HG03159 (cell line): Measurements from ENCODE around the gene DPYD.

Source experiments
- ATAC-seq: cut with Tn5 transposase; IDR thresholded peaks from one replicate; pipeline ENCODE4 v1.9.1; 2021; ENCODE audit warnings: mild to moderate bottlenecking, moderate library complexity; ENCODE audit not compliant: unreplicated experiment

The DPYD gene

GRCh38 chr1:97630948-97631347 lies 289.9 kb downstream of the DPYD start:
- no peak for ATAC-seq

DNA sequence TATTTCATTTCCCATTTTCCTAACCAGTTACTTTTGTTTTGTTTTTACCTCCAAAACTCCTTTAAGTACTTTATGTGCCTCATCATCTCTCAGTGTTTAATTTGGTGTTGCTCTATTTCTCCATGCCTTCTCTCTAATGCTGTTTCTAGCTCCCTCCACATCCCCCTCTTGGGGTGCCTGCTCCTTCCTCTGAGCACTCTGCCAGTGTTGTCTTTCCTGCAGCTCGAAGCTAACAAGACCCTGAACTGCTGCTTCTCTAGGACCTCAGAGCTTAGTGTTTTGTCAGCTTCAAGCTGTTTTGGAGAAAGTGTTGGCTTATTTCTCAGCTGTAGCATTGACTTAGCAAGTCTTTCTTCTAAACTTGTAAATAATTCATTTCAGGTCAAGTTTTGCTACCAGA lies 290.6 kb downstream of the DPYD start:
- ATAC-seq: no peak

- no peak for ATAC-seq
These were observed 297.6 kb downstream of the DPYD start for GRCh38 chr1:97623220-97623619.

GRCh38 chr1:97621955-97622354 lies 298.9 kb downstream of the DPYD start:
- no peak for ATAC-seq

DNA sequence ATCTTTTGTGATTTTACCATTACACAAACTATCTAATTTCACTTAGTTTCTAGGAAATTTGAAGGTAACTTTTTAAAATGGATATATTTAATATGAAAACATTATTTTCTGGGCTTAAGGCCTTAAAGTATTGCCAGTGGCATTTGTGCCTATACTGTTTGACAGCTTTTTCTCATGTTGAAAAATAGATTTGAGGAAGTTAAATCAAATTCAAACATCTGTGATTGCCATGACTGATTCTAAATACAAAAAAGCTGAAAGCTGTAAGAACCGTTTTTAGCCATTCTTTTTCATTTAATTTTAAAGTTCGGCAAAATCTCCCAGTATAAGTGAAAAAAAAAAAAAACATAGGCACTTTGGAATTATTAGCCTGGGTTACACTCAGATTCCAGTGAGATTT lies 301.1 kb downstream of the DPYD start:
- ATAC-seq: no peak

DNA sequence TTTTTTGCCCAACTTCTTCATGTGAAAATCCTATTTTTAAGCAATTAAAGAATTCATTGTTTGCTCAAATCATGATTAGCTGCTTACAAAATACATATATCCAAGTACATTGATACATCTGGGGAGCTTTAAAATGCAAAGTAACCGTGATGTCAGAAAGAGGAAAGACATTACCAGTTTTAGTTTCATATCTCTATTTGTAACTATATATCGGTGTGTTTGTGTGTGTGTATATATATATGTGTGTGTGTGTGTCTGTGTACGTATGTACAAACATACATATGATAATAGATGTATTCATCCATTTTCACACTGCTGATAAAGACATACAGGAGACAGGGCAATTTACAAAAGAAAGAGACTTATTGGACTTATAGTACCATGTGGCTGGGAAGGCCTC lies 310.1 kb downstream of the DPYD start:
- ATAC-seq: peak; percentile 74

DNA sequence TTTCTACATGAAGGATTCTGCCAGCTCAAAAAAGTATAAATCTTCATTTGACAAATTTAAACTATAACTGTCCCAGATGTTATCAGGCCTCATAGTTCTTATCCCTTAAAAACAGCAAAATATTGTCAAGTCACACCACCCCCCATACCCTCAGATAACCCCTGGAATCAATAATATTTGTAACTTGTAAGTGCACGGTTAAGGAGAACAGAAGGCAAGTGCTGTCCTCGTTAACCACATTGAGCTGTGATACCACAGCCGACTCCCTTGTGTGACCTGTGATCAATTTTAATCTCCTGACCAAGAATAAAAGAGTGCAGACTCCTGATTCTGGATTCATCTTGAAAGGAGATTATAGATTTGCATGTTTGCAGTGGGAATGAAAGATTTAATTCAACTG lies 310.7 kb downstream of the DPYD start:
- ATAC-seq: no peak

DNA sequence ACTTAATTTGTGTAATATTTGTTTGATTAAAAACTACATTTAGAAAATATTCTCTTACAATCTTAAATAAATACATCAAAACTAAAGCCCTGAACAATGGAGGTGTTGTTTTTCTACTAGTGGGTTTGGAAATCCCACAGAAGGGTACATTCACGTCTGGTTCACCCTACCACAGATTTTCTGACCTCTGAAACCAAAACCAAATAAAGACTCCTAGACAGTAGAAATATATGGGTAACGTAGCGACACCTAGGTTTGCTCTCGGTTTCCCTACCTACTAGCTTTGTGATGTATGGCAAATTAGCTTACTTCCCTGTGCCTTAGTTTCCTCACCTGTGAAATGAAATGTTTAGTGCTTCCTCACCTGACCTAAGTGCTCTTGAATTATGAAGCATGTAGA lies 312.6 kb downstream of the DPYD start:
- no peak for ATAC-seq

DNA sequence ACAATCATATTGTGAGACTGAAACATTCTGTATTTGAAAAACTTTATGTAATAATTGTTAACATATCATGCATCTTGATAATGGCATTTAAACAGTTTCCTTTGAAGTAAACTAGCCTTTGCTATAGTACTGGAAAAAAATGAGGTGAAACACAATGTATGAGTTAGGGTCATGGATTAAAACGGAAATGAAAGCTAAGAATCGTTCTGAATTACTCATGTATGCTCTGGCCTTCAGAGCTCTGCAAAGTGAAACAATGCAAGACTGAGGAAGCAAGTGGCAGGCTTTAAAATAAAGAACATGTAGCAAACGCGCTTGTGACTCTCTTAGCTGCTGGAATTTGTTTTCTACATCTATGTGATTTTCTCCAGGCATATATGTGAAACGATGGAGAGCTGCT lies 317.1 kb downstream of the DPYD start:
- ATAC-seq: no peak

DNA sequence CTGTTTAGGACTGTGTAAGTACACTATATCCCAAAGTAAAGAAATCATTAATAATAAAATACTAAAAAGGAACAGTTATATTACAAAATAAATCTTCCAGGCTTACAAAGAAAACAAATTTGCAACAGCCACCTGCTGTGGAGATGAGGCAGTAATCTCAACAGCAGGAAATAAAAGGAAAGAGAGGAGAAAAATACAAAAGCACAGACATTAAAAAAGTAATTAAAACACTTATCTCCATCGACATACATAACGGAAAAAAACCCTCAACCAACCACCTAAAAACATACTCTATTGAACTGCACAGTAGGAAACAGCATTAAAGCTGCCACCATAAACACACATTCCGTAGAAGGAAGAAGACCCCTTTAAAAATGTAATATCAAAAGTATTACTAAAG lies 317.6 kb downstream of the DPYD start:
- ATAC-seq: no peak

GRCh38 chr1:97599447-97599846 lies 321.4 kb downstream of the DPYD start:
- ATAC-seq: no peak

DNA sequence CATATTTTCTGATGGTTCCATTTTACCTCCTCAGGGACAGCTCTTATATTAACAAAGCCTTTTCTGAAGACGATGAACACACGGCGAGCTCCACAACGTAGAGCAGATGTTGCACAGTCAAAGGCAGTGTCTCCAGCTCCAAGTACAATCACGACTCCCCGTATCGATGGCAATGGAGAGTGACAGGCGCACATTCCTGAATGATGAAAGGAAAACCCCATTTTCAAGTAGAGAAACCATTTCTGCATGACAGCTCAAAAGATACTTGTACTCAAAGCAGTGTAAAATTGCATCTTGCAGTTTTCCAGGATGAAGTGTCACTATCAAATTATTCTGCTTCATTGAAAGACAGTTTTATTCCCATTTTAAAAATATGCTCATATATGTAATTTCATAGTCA lies 327.6 kb downstream of the DPYD start:
- no peak for ATAC-seq

GRCh38 chr1:97588772-97589171 lies 332.1 kb downstream of the DPYD start:
- ATAC-seq: no peak

DNA sequence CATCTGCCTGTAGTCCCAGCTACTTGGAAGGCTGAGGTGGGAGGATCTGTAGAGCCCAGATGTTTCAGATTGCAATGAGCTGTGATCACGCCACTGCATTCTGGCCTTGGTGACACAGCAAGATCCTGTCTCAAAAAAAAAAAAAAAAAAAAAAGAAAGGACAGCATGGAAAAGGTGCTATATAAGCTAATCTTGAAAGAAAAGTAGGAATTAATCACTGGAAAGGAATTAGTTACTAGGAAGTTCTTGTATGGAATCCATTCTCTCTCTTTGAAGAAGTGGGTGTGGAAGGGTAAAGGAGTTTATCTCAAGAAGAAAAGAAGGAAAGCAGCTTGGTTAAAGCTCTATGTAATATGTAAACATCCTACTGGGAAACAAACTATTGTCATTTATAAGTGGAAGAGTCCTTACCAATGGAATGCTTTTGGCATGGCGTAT lies 339.2 kb downstream of the DPYD start:
- no peak for ATAC-seq

DNA sequence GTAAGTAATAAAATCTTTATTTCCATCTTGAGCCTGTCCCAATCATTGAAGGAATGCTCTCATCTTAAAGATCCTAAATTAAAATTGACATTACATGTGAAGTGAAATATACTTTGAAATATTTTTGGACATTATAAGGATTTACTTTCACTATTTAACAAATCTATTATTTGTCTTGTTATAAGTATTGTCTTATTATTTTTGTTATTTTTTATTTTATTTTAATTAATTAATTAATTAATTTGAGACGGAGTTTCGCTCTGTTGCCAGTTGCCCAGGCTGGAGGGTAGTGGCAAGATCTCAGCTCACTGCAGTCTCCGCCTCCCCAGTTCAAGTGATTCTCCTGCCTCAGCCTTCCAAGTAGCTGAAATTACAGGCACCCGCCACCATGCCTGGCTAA lies 343.2 kb downstream of the DPYD start:
- ATAC-seq: no peak

DNA sequence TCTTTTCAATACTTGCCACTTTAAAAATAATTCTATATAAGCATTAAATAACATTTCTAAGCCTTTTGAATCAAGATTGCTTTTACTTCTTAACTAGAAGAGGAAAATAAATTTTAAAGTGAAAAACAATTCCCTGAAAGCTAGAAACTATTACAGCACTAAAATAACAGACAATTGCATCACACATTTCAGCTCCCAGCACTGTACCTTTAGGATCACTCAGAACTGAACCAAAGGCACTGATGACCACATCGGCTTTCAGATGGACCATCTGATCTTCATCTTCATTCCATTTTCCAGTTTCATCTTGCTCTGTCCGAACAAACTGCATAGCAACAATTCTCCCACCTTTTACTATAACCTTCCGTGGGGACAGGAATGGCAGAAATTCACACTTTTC lies 347.3 kb downstream of the DPYD start:
- no peak for ATAC-seq

GRCh38 chr1:97572561-97572960 lies 348.3 kb downstream of the DPYD start:
- ATAC-seq: no peak

DNA sequence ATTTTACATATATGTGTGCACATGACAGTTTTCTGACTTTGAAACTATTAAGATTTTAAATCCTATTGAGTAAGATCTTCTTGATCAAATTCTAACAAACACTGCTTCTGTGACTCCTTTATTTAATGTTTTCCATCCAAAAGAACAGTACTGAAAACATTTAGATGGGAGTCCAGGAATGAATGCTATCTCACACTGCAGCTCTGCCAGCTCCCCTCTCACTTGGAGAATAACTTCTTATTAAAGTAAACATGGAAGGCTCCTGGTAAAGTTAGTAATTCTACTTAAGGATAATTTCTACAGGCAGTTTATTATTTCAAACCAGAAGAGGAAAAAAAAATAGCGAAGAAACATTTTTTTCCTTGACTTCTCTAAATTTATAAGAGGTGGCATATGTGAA lies 349.1 kb downstream of the DPYD start:
- ATAC-seq: no peak

DNA sequence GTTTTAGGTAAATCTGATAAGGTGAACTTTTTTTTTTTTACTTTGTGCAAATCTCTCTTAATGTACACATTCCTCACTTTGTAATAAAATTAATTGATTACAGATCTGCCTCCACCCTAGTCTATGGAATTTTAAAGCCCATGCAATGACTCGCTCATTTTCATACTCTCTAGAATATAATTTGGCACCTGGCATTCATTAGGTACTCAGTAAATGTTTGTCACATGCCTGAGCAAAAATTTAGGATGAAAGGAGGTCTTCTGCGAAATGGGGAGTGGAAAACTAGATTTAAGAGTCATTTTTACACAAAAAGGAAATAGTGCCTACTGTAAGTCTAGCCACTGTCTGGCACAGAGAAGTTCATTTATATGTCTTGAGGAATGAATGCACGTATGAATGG lies 350.1 kb downstream of the DPYD start:
- no peak for ATAC-seq

DNA sequence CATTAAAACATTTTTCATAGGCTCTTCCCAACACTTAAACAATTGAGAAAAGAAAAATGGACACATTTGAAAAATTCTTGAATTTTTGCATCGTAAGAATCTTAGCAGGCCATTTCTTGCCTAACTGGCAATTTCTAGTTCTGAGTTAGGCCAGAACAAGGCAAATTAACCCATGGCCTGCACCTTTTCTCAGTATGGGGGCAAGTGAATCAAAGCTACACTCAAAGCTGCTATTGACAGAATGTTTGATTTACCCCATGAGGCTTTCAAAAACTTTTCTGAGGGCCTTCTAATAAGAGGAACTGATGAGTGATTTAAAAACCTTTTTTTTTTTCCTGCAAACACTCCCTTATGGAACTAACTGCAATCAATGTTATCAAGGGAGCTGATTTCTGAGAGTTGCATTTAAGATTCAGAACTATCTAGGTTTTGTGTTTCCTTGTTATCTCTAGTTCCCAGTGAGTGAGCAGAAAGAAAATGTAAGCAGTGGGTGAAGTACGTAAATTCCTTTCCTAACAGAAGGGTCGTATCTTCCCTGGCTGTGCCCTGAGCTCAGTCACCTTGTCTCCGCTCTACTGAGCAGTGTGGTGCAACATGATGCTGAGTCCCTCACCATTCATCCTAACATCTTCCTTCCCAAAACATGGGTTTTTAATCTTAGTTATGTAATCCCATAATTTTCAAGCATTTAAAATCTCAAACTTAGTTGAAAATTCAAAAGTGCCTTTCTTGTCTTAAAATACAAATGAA lies 353.7 kb downstream of the DPYD start:
- no peak for ATAC-seq

- no peak for ATAC-seq
These were observed 354.9 kb downstream of the DPYD start for GRCh38 chr1:97565886-97566285.

- no peak for ATAC-seq
These were observed 356.9 kb downstream of the DPYD start for GRCh38 chr1:97563926-97564325.

DNA sequence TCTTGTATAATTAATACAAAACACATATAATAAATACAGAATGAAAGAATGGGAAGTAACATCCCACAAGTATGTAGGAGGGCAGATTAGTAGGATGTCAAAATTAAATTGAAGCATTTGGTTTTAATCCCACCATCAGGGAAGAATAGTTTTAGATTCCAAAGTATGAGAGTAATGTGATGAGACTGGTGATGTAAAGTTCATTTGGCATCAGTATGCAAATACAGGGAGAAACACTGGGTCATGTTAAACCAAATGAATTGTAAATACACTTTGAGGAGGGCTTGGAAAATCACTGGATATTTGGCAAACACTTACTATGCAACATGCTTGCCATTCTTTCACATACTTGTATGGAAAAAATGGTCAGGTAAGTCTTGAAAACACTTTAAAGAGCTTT lies 358.8 kb downstream of the DPYD start:
- no peak for ATAC-seq
